ENCODE results near the gene E2F8. TPM values are rescaled to one million over a fixed set of nuclear protein-coding genes. Genes with fewer than 3 reads are reported as not detected.

Gene E2F8
- total and polyA plus RNA-seq, 2 donors (not counting 1 experiment from before 2014, with no cell fraction given): 0.17 to 0.94 TPM

GRCh38 chr11:19253817-19254216 is 13.1 kb upstream of the E2F8 start:
- Histone ChIP-seq H3K9me3 (ENCODE audit: control insufficient read depth, insufficient read depth, low read depth, low read length) (no peaks in the 10 kb centered on the region), H3K4me3 (replicated peaks in 1 of 4; ENCODE audit: control extremely low read depth in 1 of 4, insufficient read depth in 1 of 4, low read depth in 3 of 4, low read length in 4 of 4) (no peak overlapping the region), H3K27me3 (ENCODE audit: control insufficient read depth, insufficient read depth, low read length) (peaks cover 12% of the 10 kb centered on the region), H3K79me2 (ENCODE audit: control insufficient read depth, insufficient read depth, low read length) (no peaks in the 10 kb centered on the region), H3K9ac (ENCODE audit: insufficient read depth, low read length) (no peak overlapping the region), H3K27ac (ENCODE audit: insufficient read depth, low read length) (no peak overlapping the region), H3K4me2 (ENCODE audit: extremely low read depth, insufficient read depth, low read length) (no peak overlapping the region), H3K36me3 (ENCODE audit: control insufficient read depth, insufficient read depth, low read length) (no peaks in the 10 kb centered on the region), H3K4me1 (ENCODE audit: control insufficient read depth, extremely low read depth, insufficient read depth, low read length) (no peaks in the 10 kb centered on the region), H4K20me1 (ENCODE audit: control insufficient read depth, extremely low read depth, insufficient read depth, low read length) (no peaks in the 10 kb centered on the region), H2AFZ (ENCODE audit: low read length) (no peak overlapping the region)
- DNase-seq (ENCODE audit: low read depth in 2 of 2): no peak
- no peak for TF ChIP-seq CTCF (conservative IDR thresholded peaks at IDR 0.05 in 1 of 2, IDR thresholded peaks at IDR 0.05 in 1 of 2; ENCODE audit: low read depth in 1 of 2, low read length in 2 of 2)
- no peak for TF ChIP-seq EZH2 (IDR thresholded peaks at IDR 0.05; ENCODE audit: low read length, missing control alignments)

- Histone ChIP-seq H3K9ac (ENCODE audit: insufficient read depth, low read length) (no peak overlapping the region), H3K27me3 (ENCODE audit: control insufficient read depth, insufficient read depth, low read length) (peaks cover 9% of the 10 kb centered on the region), H3K9me3 (ENCODE audit: control insufficient read depth, insufficient read depth, low read depth, low read length) (no peaks in the 10 kb centered on the region), H3K79me2 (ENCODE audit: control insufficient read depth, insufficient read depth, low read length) (no peaks in the 10 kb centered on the region), H3K36me3 (ENCODE audit: control insufficient read depth, insufficient read depth, low read length) (no peaks in the 10 kb centered on the region), H2AFZ (ENCODE audit: low read length) (no peak overlapping the region), H3K27ac (ENCODE audit: insufficient read depth, low read length) (no peak overlapping the region), H3K4me2 (ENCODE audit: extremely low read depth, insufficient read depth, low read length) (no peak overlapping the region), H3K4me3 (replicated peaks in 1 of 4; ENCODE audit: control extremely low read depth in 1 of 4, insufficient read depth in 1 of 4, low read depth in 3 of 4, low read length in 4 of 4) (no peak overlapping the region), H4K20me1 (ENCODE audit: control insufficient read depth, extremely low read depth, insufficient read depth, low read length) (no peaks in the 10 kb centered on the region), H3K4me1 (ENCODE audit: control insufficient read depth, extremely low read depth, insufficient read depth, low read length) (no peaks in the 10 kb centered on the region)
- DNase-seq (ENCODE audit: low read depth in 2 of 2): no peak
- TF ChIP-seq CTCF (conservative IDR thresholded peaks at IDR 0.05 in 1 of 2, IDR thresholded peaks at IDR 0.05 in 1 of 2; ENCODE audit: low read depth in 1 of 2, low read length in 2 of 2) (no peak), EZH2 (IDR thresholded peaks at IDR 0.05; ENCODE audit: low read length, missing control alignments) (no peak)
Observed at GRCh38 chr11:19253153-19253745, 12.5 kb upstream of the E2F8 start.

GRCh38 chr11:19252394-19253152 is 11.8 kb upstream of the E2F8 start:
- Histone ChIP-seq H3K9ac (ENCODE audit: insufficient read depth, low read length) (no peak overlapping the region), H2AFZ (ENCODE audit: low read length) (no peak overlapping the region), H3K4me2 (ENCODE audit: extremely low read depth, insufficient read depth, low read length) (no peak overlapping the region), H3K27ac (ENCODE audit: insufficient read depth, low read length) (no peak overlapping the region), H3K79me2 (ENCODE audit: control insufficient read depth, insufficient read depth, low read length) (no peaks in the 10 kb centered on the region), H3K4me1 (ENCODE audit: control insufficient read depth, extremely low read depth, insufficient read depth, low read length) (no peaks in the 10 kb centered on the region), H4K20me1 (ENCODE audit: control insufficient read depth, extremely low read depth, insufficient read depth, low read length) (no peaks in the 10 kb centered on the region), H3K27me3 (ENCODE audit: control insufficient read depth, insufficient read depth, low read length) (peaks cover 9% of the 10 kb centered on the region), H3K9me3 (ENCODE audit: control insufficient read depth, insufficient read depth, low read depth, low read length) (no peaks in the 10 kb centered on the region), H3K4me3 (replicated peaks in 1 of 4; ENCODE audit: control extremely low read depth in 1 of 4, insufficient read depth in 1 of 4, low read depth in 3 of 4, low read length in 4 of 4) (no peak overlapping the region), H3K36me3 (ENCODE audit: control insufficient read depth, insufficient read depth, low read length) (no peaks in the 10 kb centered on the region)
- no peak for DNase-seq (ENCODE audit: low read depth in 2 of 2)
- no peak for TF ChIP-seq CTCF (conservative IDR thresholded peaks at IDR 0.05 in 1 of 2, IDR thresholded peaks at IDR 0.05 in 1 of 2; ENCODE audit: low read depth in 1 of 2, low read length in 2 of 2)
- no peak for TF ChIP-seq EZH2 (IDR thresholded peaks at IDR 0.05; ENCODE audit: low read length, missing control alignments)

All from fibroblast of lung (primary cell).